Measurements from ENCODE around the gene CR1L. TPM values are rescaled to one million over a fixed set of nuclear protein-coding genes. Genes with fewer than 3 reads are reported as not detected.
A peak's percentile ranks its signal among the peaks of the same experiment; 100 is the strongest.

The CR1L gene
- total and polyA plus RNA-seq, 2 experiments from 2014 or later = not detected

GRCh38 chr1:207606362-207606755 is 38.6 kb upstream of the CR1L start:
- no peak overlapping the region for H2AFZ ChIP-seq

GRCh38 chr1:207612762-207613161 is 32.2 kb upstream of the CR1L start:
- Histone ChIP-seq H3K27ac (no peak overlapping the region), H3K4me1 (ENCODE audit: insufficient read depth) (no peaks in the 10 kb centered on the region), H4K20me1 (ENCODE audit: insufficient read depth, poor library complexity, severe bottlenecking) (no peaks in the 10 kb centered on the region), H2AFZ (no peak overlapping the region), H3K36me3 (replicated peaks; ENCODE audit: insufficient read depth, low read depth) (no peaks in the 10 kb centered on the region), H3K79me2 (no peaks in the 10 kb centered on the region), H3K27me3 (no peaks in the 10 kb centered on the region), H3K4me2 (no peak overlapping the region), H3K4me3 (no peak overlapping the region), H3K9me2 (replicated peaks; ENCODE audit: insufficient read depth) (no peaks in the 10 kb centered on the region), H3K9me3 (ENCODE audit: low read depth) (no peaks in the 10 kb centered on the region)
- DNase-seq (ENCODE audit: low spot score) = no peak
- 70% methylated on average over 11 of the region's 11 CpGs for WGBS (ENCODE audit: low lambda C conversion rate, missing lambda C conversion rate)
- TF ChIP-seq EZH2 (IDR thresholded peaks at IDR 0.05; ENCODE audit: borderline replicate concordance) (no peak), CTCF (IDR thresholded peaks at IDR 0.05; ENCODE audit: poor library complexity) (no peak), EZH2phosphoT487 (IDR thresholded peaks at IDR 0.05; ENCODE audit: low read depth, severe bottlenecking, unreplicated experiment) (no peak)

More at GRCh38 chr1:207606362-207606755, 38.6 kb upstream of the CR1L start:
- Histone ChIP-seq H3K27me3 (peaks cover 5% of the 10 kb centered on the region), H3K9me2 (replicated peaks; ENCODE audit: insufficient read depth) (no peaks in the 10 kb centered on the region), H3K79me2 (no peaks in the 10 kb centered on the region), H4K20me1 (ENCODE audit: insufficient read depth, poor library complexity, severe bottlenecking) (no peaks in the 10 kb centered on the region), H3K27ac (no peak overlapping the region), H3K4me3 (no peak overlapping the region), H3K36me3 (replicated peaks; ENCODE audit: insufficient read depth, low read depth) (no peaks in the 10 kb centered on the region), H3K4me2 (no peak overlapping the region), H3K9me3 (ENCODE audit: low read depth) (no peaks in the 10 kb centered on the region), H3K4me1 (ENCODE audit: insufficient read depth) (no peaks in the 10 kb centered on the region)
- no peak for DNase-seq (ENCODE audit: low spot score)
- 81% methylated on average over 2 of the region's 2 CpGs for WGBS (ENCODE audit: low lambda C conversion rate, missing lambda C conversion rate)
- TF ChIP-seq EZH2 (IDR thresholded peaks at IDR 0.05; ENCODE audit: borderline replicate concordance) = no peak
- no peak for TF ChIP-seq EZH2phosphoT487 (IDR thresholded peaks at IDR 0.05; ENCODE audit: low read depth, severe bottlenecking, unreplicated experiment)
- no peak for TF ChIP-seq CTCF (IDR thresholded peaks at IDR 0.05; ENCODE audit: poor library complexity)

- WGBS (ENCODE audit: low lambda C conversion rate, missing lambda C conversion rate) = 62% methylated on average over 7 of the region's 7 CpGs
- Histone ChIP-seq H3K27me3 (no peaks in the 10 kb centered on the region), H3K79me2 (no peaks in the 10 kb centered on the region), H3K4me1 (ENCODE audit: insufficient read depth) (no peaks in the 10 kb centered on the region), H3K9me2 (replicated peaks; ENCODE audit: insufficient read depth) (no peaks in the 10 kb centered on the region), H4K20me1 (ENCODE audit: insufficient read depth, poor library complexity, severe bottlenecking) (no peaks in the 10 kb centered on the region), H3K27ac (no peak overlapping the region), H3K36me3 (replicated peaks; ENCODE audit: insufficient read depth, low read depth) (no peaks in the 10 kb centered on the region), H3K4me2 (no peak overlapping the region), H3K9me3 (ENCODE audit: low read depth) (no peaks in the 10 kb centered on the region), H3K4me3 (no peak overlapping the region), H2AFZ (no peak overlapping the region)
- DNase-seq (ENCODE audit: low spot score) = peak; percentile 73
- TF ChIP-seq EZH2phosphoT487 (IDR thresholded peaks at IDR 0.05; ENCODE audit: low read depth, severe bottlenecking, unreplicated experiment) = no peak
- peak; percentile 64 for TF ChIP-seq CTCF (IDR thresholded peaks at IDR 0.05; ENCODE audit: poor library complexity)
Observed at GRCh38 chr1:207619871-207620542, 24.9 kb upstream of the CR1L start.
